Iris pigment epithelial cell (primary cell): ENCODE measurements around the gene RAMACL.
A peak's percentile ranks its signal among the peaks of the same experiment; 100 is the strongest.
"Not testable (repeated sequence)": the region's sequence is repeated elsewhere in the genome, so short reads cannot be mapped to it uniquely, and the experiment has no call there.

Experiments used
- DNase-seq: peaks from one replicate; pipeline ENCODE4 v3.0.0-alpha.2; 2011; ENCODE audit warnings: low read depth

The RAMACL gene

DNA sequence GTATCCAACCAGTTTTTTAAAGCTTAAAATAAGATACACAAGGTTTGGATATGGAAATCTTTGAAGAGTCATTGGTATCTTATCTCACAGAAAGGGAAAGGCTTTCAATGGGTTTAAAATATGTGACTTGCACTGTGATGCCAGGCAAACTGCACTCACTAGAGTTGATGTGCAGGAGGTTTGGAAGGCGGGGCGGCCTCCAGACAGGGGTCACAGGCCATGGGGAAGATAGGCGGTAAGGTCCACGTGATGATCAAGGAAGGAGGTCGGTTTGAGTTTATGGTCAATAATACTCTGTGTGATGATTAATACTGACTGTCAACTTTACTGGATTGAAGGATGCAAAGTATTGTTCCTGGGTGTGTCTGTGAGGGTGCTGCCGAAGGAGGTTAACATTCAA lies 9.5 kb upstream of the RAMACL start:
- DNase-seq = no peak

DNA sequence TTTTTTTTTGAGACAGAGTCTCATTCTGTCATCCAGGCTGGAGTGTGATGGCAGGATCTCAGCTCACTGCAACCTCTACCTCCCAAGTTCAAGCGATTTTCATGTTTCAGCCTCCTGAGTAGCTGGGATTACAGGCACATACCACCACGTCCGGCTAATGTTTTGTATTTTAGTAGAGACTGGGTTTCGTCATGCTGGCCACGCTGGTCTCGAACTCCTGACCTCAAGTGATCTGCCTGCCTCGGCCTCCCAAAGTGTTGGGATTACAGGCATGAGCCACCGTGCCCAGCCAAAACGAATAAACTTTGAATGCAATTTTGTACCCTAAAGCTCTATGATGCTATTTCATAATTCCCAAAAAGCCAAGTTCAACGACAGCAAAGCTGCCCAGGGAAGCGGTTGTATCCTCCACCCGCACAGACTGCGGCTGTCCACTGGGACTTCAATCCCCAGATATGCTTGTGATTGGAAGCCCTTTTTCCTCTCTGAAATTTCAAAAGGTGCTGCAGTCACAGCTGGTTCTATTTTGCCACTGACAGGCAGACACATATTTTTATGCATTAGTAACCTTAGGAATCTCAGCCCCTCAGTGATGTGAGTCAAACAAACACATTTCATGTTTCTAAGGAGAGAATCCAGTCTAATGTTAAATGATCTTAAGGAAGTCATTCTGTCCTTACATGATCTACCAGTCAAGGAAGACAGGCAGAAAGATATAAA lies 8.7 kb upstream of the RAMACL start:
- peak; percentile 93 for DNase-seq

DNA sequence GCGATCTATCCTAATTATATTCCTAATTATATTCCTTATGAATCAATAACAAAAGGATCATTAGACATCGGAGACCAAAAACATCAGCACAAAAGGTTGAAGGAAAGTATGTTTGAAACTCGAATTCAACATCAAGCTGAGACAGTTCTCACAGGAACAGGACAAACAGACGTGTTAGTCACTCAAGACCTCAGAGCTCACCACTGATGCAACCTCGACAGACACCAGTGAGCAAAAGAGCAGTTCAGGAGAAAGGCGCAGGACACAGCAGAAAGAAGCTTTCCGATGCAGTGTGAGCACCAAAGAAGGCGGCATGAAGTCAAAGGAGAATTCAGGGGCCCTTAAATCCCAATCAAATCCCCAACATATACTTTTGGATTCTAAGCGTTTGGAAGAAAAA lies 6.3 kb upstream of the RAMACL start:
- DNase-seq = peak; percentile 96

DNA sequence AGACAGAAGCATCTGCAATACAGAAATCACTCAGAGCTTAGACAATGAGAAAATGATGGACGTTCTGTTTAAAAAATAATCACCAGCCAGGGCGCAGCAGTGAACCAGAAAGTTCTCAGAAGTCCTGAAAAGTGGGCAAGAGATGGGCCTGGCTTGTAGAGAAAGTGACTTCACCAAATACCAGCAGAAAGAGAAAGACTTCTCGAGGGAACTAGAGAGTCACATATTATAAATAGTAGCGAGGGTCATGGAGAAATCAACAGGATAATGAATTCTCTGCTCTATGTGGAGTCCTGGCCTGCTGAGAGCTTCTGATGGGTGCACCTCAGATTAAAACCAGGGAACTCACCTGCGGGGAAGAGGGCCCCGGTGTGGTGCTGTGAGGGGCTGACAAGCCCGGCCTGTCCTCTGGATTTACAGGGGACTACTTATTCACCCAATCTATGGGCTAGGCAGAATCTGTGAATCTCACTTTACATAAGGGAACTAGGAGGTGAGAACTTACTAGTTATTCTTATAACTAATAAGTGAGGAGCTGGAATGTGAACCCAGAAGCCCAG lies 5.6 kb upstream of the RAMACL start:
- no peak for DNase-seq

DNA sequence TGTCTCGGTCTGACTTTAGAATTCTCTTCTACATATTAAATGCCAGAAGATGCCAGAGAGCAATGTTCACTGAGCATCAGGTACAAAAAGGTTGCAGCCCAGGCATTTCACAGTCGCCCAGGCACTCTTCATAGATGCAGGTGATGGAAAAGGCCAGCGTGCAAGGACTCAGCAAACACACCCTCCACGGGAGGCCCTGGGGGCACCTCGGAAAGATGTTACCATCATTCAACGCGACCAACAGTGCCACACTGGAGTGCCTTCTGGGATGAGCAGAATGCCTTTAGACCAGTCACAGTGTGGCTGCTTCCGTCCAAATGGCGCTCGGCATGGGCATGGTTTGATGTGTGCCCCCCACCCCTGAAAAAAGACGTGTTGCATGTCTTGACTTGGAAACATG lies 4.5 kb upstream of the RAMACL start:
- DNase-seq = no peak

DNA sequence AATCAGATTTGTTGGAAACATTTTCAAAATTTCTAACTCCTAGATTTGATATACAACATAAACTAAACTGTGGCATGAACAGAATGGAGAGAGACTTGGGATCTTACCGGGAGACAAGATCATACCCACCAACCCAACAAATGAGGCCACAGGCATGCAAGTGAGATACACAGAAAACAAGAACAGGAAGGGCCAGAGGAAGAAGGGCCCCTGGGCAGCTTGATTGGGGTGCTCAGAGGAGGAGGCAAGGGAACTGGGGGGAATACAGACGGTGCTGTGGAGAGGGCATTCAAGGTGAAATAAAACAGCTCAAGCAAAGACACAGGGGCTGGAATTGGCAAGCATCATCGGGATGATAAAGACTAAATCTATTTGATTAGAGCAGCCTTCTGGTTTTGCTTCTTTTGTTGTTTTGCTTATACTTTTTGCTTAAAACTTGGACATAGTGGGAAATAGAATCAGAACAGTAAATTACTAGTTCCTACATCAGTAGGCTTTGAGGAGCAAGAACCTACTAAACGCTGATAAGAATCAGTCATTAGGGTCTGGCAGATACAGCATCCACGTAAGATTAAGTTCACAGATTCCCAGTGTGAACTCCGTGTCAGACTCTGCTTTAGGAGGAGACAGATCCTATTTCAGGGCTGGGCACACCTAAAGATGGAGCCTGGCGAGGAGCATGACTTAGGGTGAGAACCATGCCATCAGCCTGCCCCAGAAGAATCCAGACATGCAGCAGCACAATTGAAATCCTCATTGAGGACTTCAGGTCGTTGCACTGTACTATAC lies 3.5 kb upstream of the RAMACL start:
- DNase-seq = peak; percentile 36

DNA sequence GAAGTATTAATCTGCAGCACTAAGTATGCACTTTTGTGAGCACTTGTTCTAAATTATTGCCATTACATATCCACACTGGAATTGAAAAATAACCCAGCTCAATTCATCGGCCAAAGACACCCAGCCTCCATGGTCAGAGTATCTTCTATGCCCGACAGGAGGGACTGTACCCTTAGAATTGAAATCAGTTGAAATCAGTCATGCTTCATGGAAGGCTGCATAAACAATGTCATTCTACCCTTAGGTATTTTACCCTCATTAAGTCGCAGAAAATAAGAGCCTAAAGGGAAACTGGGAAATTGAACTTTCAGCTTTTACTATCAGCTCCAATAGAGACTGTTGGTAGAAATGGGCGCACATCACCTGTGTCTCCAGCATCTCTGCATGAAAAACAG lies 2.9 kb upstream of the RAMACL start:
- no peak for DNase-seq

DNA sequence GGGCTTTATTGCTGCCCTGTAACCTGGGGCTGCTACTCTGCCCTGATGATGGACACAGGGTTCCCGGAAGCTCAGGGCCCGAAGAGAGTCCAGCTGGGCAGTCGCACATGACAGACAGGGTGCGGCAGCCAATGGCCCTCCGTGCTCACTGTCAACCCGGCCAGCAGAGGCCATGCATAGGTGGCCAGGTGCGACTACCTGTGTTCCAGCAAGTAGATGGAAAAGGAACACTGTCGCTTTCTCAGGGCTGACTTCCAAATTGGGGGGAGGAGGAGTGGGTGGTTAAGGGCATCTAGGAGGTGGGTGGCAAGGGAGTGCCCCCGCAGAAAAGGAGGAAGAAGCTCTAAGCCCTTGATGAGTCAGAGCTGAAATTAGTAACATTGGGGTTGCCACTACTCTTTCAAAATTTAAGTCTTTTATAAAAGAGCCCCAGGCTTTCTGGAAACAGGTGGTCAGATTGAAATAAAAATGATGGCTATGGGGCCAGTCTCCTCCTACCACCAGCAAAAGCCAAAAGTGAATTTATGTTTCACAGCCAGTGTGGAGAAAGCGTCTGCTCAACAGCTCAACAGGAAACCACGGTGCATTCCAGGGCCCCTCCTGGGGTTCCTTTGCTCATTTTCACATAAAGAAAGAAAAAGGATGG lies 2.3 kb upstream of the RAMACL start:
- DNase-seq = peak; percentile 92

DNA sequence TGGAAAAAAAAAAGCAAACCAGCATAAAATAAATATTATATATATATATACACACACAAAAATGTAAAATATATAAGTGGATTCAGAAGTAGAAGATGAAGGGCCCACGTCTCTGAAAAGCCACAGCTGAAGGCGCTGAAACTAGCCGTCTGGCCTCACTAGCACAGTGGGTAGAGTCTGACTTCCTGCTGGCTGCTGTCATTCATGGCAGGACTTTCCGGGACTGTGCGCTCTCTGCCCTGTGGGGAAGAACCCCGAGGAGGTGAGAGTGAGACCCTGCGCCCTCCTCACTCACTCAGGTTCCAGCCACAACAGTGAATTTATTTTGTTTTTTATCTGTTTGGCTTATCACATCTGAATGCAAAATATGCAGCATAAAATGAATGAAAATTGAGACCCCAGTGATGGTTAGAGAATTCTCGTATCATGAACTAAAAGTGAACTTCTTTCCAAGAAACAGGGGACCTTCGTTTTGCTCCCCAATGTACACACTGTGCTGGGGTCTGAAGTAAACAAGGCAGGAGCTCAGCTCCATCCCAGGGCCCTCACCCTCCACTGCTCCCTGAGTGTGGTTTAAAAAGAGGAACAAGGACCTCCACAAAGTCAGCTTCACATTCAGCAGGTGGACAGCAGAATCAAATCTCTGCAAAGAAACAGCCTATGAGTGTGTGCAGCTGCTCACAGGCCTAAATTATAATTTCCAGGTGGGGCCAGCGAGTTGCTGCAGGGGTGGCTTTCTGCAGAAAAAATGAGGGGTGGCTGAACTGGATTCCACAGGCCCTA lies 1.3 kb upstream of the RAMACL start:
- no peak for DNase-seq

DNA sequence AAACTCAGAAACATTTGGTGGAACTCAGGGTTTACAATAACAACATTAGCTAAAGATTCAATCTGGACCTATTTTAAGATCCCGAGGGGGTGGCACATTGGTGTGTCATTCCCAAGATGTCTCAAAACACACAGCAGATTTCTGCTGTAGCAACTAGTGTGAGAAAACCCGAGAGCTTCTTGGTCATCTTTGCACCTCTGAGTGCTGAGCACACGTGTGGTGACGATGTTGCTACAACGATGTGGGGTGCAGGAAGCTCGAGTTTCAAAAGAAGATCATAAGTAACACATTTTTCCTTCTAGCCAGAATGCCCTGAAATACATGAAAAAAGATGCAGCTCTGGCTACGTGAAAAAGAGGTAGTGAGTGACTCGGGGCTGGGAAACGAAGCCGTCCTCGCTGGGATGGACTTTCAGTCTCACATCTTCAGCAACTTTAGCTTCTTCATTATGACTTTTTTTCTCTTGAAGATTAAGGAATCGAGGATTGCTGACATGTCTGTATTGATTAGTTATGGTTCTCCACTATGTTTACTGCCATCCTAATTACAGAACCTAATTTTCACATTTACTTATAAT lies 1.5 kb downstream of the RAMACL start:
- no peak for DNase-seq

DNA sequence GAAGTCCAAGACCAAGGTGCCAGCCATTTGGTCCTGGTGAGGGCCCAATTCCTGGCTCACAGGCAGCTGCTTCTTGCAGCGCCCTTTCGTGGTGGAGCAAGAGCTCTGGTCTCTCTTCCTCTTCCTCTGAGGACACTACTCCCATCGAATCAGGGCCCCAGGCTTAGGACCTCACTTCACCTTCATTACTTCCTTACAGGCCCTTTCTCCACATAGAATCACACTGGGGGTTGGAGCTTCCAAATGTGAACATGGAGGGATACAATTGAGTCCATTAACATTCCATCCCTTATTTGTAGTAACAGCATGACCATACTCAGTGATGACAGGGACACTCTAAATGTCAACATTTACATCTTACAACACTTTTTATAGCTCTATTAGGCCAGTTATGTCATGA lies 2.3 kb downstream of the RAMACL start:
- no peak for DNase-seq

DNA sequence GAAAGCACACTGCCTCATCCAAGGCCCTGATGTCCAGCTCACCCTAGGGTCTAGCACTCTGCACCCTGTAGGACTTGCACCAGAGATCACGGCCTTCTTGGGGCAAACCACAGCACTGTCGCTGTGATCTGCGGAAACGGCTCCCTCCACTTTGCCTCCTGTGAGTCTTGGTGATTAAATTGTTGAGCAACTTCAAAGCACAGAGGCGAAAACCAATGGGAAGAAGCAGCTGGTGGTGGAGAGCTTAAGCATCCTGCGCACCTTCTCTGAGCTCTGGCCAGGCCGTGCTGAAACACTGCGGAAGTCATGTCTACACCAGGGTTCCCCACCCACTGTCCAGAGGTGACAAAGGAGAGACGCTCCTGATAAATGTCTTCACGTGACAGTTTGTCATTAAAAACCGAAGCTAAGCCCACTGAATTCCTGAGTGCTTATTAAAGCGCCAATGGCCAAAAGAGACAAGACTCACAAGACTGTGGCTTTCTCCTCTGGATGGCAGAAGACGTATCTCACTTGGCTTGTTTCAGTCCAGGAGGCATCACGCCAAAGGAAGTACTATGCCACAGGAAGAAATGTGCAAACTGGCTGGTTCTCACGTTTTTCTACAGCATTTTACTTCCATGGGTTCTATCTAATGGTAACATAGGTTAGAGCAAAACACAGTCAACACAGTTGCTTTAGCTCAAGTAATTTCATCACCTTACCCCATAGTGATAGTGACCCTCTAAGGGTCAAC lies 3.1 kb downstream of the RAMACL start:
- DNase-seq = no peak

DNA sequence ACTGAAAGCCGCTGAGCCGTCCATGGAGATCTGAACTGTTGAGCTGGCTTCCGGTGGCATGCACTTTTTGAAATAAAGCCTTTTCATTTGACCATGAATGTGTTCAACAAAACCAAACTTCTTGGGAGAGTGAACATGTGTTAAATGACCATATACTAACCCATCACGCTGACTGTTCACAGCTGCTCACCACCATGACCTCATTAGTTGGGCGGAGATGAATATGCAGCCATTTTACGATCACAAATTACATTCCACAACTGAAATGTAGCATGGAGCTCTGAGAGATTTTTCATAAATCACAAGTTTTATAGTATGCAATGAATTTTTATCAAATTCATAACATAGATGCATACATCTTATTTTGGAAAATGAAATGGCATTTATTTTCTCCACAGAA lies 4.2 kb downstream of the RAMACL start:
- no peak for DNase-seq

DNA sequence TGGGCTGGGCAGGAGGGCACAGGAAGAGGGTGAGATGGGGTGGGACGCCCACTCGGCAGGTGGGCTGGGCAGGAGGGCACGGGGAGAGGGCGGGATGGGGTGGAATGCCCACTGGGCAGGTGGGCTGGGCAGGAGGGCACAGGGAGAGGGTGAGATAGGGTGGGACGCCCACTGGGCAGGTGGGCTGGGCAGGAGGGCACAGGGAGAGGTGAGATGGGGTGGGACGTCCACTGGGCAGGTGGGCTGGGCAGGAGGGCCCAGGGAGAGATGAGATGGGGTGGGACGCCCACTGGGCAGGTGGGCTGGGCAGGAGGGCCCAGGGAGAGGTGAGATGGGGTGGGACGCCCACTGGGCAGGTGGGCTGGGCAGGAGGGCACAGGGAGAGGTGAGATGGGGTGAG lies 4.7 kb downstream of the RAMACL start:
- DNase-seq = not testable (repeated sequence)

DNA sequence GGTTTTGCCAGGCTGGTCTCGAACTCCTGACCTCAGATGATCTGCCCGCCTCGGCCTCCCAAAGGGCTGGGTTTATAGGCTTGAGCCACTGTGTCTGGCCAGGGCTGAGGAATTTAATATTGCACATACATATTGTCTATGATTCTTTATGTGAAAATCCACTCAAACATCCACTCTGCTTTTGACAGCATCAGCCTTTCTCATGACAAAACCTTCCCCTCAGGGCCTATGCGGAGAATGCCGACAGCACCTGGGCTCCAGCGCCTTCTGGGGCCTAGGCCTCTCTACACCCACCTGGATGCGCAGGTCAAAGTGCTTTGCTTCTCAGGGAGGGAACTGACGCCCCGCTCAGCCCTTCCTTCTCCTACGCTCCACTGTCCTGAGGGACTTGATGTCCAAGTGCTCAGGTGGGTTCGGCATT lies 5.4 kb downstream of the RAMACL start:
- no peak for DNase-seq

DNA sequence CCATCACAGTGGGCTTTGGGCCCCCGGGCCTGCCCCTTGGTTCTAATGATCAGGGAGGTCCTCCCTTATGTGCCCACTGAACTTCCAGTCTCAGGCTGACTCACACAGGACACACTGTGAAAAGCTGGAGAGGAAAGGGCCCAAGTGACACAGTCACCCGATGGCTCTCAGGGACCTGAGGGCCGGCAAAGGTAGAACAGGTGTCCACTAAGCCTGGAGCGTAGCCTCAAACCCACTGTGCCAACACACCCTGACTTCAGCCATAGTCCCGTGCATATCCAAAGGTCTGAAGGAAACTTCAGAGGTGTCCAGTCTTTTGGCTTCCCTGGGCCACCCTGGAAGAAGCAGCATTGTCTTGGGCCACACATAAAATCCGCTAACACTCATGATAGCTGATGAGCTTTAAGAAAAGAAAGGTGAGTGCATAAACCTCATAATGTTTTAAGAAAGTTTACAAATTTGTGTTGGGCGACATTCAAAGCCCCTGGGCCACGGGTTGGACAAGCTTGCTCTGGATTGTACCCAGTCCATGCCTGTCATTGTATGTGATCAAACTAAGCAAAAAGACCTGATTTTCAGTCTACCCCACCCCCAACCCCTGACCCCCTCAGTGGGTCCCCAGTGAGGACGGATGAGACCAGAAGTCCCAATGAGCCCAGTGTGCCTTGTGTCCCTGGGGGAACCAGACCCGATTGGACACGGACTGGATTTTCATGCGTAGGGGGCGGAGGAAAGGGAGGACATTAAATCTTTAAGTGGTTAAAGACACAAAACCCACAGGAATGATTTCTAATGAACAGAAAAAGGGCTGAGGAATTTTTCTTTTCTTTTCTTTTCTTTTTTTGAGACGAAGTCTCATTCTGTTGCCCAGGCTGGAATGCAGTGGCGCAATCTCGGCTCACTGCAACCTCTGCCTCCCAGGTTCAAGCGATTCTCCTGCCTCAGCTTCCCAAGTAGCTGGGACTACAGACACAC lies 6.1 kb downstream of the RAMACL start:
- DNase-seq = no peak

DNA sequence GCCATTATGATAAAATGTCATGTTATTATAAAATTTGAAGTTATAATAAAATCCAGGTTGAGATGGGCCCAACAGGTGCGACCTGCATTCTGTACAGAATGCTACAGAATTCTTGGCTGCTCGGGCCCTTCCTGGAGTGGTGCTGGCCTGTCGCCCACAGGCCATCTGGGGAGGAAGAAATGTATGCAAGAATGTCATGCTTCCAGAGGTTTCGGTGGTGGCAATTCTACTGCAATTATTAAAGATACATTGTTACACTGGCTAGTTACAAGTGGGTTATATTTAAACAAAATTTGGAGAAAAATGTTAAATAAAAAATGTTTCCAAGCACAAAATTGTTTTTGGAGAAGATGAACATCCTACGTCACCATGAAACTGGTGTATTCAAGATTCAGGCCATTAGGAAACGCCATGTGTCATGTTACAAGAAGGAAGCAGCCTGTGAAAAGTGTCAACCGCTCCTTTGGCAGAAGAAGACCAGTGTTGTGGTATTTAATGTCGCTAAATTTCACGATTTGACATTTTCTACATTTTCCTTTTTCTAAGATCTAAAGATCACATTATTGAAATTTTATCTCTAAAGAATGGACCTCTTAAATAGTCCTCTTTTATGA lies 7.1 kb downstream of the RAMACL start:
- DNase-seq = no peak

DNA sequence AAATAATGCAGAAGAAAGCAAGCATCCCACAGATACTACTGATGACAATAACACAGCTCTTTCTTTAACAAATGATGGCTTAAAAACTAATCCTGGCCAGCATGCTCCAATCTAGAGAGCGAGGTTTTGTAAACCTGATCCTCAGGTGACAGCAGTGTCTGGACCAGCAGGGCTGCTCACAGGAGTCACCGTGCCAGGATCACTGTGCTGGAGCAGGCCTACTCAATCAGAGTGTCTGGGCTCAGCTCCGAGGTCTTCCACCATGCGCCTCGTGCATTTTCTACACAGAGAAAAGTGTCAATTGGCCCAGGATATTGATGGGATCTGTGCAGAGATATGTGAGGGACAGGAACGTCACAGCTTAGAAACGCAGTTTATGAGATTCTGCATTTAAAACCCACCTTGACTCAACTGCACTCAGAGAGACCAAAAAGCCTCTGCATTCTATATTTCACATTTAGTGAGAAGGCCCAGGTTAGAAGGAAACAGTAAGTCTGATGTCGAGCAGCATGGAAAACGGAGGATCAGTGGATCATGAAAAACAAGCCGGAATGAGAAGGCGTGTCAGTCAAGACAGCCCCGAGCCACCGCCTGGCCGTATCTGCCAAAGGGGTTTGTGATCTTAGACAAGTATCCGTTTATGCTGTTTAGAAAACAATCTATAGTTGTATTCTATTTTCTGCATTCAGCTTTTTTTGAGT lies 7.8 kb downstream of the RAMACL start:
- DNase-seq = no peak

DNA sequence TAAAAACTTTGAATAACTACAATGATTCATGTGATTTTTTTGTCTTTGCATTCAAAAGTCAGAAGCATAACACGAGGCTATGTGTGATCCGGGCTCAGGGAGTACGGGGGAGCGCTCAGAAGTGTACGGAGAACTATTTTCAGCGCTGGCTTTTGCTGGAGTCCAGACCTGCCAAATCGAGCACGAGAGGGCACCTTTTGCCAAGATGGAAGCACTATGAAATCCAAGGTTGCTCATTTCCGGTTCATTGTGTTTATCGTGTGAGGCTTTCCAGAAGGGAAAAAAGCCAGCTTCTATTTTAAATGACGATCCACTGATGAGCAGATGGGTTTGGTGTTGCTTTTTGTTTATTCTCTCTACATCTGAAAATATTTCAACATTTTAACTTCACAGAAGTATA lies 11.3 kb downstream of the RAMACL start:
- no peak for DNase-seq
